Lower lobe of right lung (tissue), 2 donors: ENCODE data around the gene GFY. TPM values are rescaled to one million over a fixed set of nuclear protein-coding genes. Genes with fewer than 3 reads are reported as not detected.
A peak's percentile ranks its signal among the peaks of the same experiment; 100 is the strongest.
"Not testable (repeated sequence)": the region's sequence is repeated elsewhere in the genome, so short reads cannot be mapped to it uniquely, and the experiment has no call there.

Experiments used
- ATAC-seq, 2 donors: fragments of 200-7000 bp; cut with Tn5 transposase; one replicate each; pipeline ENCODE4 v1.9.1; 2020 to 2022; ENCODE audit warnings: mild to moderate bottlenecking in 2 of 2, moderate library complexity in 2 of 2
- DNase-seq: peaks from one replicate; pipeline ENCODE4 v3.0.0-alpha.2; 2020
- H3K27ac ChIP-seq: fragments of 200-600 bp; one replicate; pipeline ENCODE4 v1.8.0; 2022
- H3K27me3 ChIP-seq: fragments of 200-600 bp; one replicate; pipeline ENCODE4 v1.8.0; 2022; ENCODE audit warnings: low read depth
- H3K36me3 ChIP-seq: fragments of 200-600 bp; one replicate; pipeline ENCODE4 v1.8.0; 2022; ENCODE audit warnings: mild to moderate bottlenecking
- H3K4me1 ChIP-seq: fragments of 200-600 bp; one replicate; pipeline ENCODE4 v1.8.0; 2022
- H3K4me3 ChIP-seq: fragments of 200-600 bp; one replicate; pipeline ENCODE4 v1.8.0; 2022; ENCODE audit warnings: mild to moderate bottlenecking
- H3K9me3 ChIP-seq: fragments of 200-600 bp; one replicate; pipeline ENCODE4 v1.8.0; 2022
- CTCF ChIP-seq: fragments of 200-600 bp; IDR thresholded peaks from one replicate; pipeline ENCODE4 v1.8.0; 2022; ENCODE audit warnings: antibody characterized with exemption, mild to moderate bottlenecking
- intact Hi-C: fragments of 100-400 bp; cut with DNase I; formaldehyde crosslinking; loops from one replicate; pipeline ENCODE4 v1.11.0; 2022
- total RNA-seq: library from RNA; stranded (reverse); fragmentation: NEBNext Ultra II Directional; extraction: Animal tissue kit (Norgen Biotek cat#: 25700); gene quantifications from one replicate; pipeline ENCODE4 v1.2.1, GENCODE V29; 2021
- donor health status: DM: no; HTN: yes; CAD: no; lungs with severe emphysema.

GFY gene
- total RNA-seq, 1 donor from 2014 or later: not detected

GRCh38 chr19:49456326-49456725, 31.1 kb downstream of the GFY start:
- intact Hi-C loops: no loop called here
- peaks cover 26% of the 10 kb centered on the region for H3K4me1 ChIP-seq

DNA sequence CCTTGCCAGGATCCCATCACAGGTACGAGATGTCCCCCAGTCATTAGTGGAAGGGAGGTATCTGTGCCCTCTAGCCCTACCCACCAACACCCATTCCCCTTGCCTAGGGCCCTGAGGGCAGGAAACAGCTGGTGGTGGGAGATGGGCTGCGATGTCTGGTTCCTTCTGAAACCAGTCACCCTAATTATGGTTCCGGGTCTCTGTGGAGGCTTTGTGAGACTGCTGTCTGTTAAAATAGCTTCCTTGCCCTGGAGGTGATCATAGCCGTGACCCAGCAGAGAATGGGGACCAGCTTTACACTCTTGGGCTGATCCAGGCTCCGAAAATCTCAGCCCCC, 33.3 kb downstream of the GFY start:
- Histone ChIP-seq H3K4me3 (no peak overlapping the region), H3K27ac (peak overlapping the region; percentile 71), H3K27me3 (no peaks in the 10 kb centered on the region), H3K4me1 (peaks cover 22% of the 10 kb centered on the region), H3K36me3 (peaks cover 33% of the 10 kb centered on the region), H3K9me3 (no peaks in the 10 kb centered on the region)
- DNase-seq: no peak
- no peak for TF ChIP-seq CTCF
- ATAC-seq: no peak
- intact Hi-C loops: no loop called here

More at GRCh38 chr19:49456326-49456725, 31.1 kb downstream of the GFY start:
- H3K36me3 ChIP-seq: peaks cover 21% of the 10 kb centered on the region
- no peak for TF ChIP-seq CTCF
- no peaks in the 10 kb centered on the region for H3K9me3 ChIP-seq
- DNase-seq: no peak
- peak overlapping the region; percentile 52 for H3K27ac ChIP-seq
- H3K27me3 ChIP-seq: no peaks in the 10 kb centered on the region
- no peak overlapping the region for H3K4me3 ChIP-seq
- no peak for ATAC-seq

DNA sequence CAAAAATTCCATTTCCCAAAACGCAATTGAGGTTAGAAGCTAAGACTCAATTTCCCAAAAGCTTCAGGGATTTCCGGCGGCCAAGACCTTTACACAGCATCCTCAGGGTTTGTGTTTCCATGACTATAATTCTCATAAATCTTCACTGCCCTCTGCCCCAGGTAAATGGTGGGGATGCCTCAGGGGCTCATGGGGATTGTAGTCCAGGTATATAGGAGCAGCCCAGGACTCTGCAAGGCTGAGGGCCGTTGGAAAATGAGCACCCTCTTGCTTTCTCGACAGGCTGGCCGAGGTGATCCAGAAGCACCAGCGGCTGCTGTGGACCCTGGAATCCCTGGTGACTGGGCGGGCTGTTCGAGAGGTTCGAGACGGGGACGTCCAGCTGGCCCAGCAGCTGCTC, 34.2 kb downstream of the GFY start:
- Histone ChIP-seq H3K9me3 (no peaks in the 10 kb centered on the region), H3K4me3 (no peak overlapping the region), H3K27ac (no peak overlapping the region), H3K4me1 (peaks cover 16% of the 10 kb centered on the region), H3K36me3 (peaks cover 41% of the 10 kb centered on the region), H3K27me3 (no peaks in the 10 kb centered on the region)
- ATAC-seq: no peak
- TF ChIP-seq CTCF: no peak
- DNase-seq: no peak
- intact Hi-C loops: no loop called here

DNA sequence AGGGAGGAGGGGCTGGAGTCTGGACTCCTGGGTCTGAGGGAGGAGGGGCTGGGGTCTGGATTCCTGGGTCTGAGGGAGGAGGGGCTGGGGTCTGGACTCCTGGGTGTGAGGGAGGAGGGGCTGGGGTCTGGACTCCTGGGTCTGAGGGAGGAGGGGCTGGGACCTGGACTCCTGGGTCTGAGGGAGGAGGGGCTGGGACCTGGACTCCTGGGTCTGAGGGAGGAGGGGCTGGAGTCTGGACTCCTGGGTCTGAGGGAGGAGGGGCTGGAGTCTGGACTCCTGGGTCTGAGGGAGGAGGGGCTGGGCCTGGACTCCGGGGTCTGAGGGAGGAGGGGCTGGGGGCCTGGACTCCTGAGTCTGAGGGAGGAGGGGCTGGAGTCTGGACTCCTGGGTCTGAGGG, 35.9 kb downstream of the GFY start:
- H3K4me1 ChIP-seq, DNase-seq, H3K4me3 ChIP-seq, intact Hi-C loops, H3K27me3 ChIP-seq, ATAC-seq, H3K9me3 ChIP-seq, H3K27ac ChIP-seq: not testable (repeated sequence)
- peaks cover 58% of the 10 kb centered on the region for H3K36me3 ChIP-seq

GRCh38 chr19:49461656-49462055, 36.5 kb downstream of the GFY start:
- intact Hi-C loops: no loop called here
- Histone ChIP-seq H3K27ac (no peak overlapping the region), H3K4me1 (peaks cover 8% of the 10 kb centered on the region), H3K27me3 (no peaks in the 10 kb centered on the region), H3K9me3 (no peaks in the 10 kb centered on the region), H3K4me3 (no peak overlapping the region), H3K36me3 (peaks cover 62% of the 10 kb centered on the region)
- no peak for TF ChIP-seq CTCF
- DNase-seq: no peak
- ATAC-seq: no peak

DNA sequence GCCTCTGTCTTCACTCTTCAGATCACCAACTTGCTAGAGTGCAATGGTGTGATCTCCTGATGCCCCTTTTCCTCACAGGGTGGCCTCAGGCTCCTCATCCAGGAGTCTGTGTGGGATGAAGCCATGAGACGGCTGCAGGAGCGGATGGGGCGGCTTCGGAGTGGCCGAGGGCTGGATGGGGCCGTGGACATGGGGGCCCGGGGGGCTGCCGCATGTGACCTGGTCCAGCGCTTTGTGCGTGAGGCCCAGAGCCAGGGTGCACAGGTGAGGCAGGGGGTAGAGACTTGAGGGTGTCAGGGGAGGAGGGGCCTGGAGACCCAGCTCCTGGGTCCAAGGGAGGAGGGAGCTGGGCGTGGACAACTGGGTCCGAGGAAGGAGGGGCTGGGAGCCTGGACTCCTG, 37.3 kb downstream of the GFY start:
- DNase-seq (no peak), ATAC-seq (no peak)
- H3K9me3 ChIP-seq: no peaks in the 10 kb centered on the region
- H3K4me3 ChIP-seq: no peak overlapping the region
- H3K27me3 ChIP-seq: no peaks in the 10 kb centered on the region
- peaks cover 70% of the 10 kb centered on the region for H3K36me3 ChIP-seq
- no peak for TF ChIP-seq CTCF
- no peak overlapping the region for H3K27ac ChIP-seq
- intact Hi-C loops: no loop called here
- H3K4me1 ChIP-seq: peaks cover 8% of the 10 kb centered on the region
